UCSD-AML1 (cell line): ENCODE results near the gene TMEM18.

Source experiments
- DNase-seq: peaks from one replicate; lab custom pipeline; 2025; ENCODE audit not compliant: unreplicated experiment; lab: John Stamatoyannopoulos, UW

Gene TMEM18

GRCh38 chr2:623130-623922, 53.9 kb downstream of the TMEM18 start:
- DNase-seq: no peak

- no peak for DNase-seq
These were observed 54.8 kb downstream of the TMEM18 start for GRCh38 chr2:622357-622756.

DNA sequence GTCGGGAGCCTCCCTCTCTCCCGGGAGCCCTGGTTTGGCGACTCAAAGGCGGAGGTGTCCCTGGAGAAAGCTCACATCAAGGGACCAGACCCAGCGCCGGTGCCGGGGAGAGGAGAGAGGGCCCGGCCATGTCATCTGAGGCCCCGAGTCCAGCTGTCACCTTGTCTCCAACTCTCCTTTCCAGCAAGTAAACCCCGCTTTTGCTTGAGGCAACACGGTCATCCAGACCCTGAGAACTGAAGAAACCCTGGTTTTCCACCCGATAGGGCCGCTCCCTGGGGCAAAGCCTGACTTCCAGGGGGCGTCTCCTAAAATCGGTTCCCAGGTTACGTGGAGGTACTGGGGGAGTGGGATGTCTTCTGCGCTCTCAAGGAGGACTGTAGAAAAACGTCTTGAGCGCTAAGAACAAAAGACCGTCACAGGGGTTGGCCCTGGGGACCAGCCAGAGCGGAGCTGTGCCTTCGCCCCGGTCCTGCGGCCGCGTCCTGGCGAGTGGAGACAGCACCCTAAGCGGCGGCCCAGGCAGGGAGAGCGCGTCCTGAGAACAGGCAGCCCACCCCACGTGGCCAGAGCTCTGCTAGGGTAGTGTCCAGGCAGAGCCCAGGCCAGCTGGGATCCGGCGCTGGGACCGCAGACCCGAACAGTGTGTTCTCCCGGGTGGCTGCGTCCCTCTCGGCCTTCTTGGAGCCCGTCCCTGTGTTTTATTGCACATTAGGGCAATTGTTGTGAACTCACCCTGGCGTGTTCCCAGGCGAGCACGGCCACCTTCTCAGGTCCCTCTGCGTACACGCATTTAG, 55.7 kb downstream of the TMEM18 start:
- DNase-seq: no peak

GRCh38 chr2:620471-621302, 56.5 kb downstream of the TMEM18 start:
- no peak for DNase-seq

DNA sequence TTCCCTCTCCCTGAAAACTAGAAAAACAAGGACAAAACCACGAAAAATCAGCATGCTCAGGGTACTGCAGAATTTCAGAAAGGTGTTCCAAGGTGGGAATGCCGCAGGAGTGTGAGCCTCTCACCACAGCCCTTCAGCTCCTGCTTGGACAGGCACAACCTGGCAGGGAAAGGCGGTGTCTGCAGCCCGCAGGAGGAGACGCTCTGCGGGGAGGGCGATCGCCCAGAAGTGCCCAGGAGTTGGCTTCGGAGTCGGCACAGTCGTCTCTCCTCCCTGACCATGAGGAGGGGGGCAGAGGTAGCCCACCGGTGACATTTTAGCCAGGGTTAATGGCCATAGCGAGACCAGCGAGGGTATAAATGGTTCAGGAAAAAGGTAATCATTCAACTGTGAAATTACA, 57.2 kb downstream of the TMEM18 start:
- no peak for DNase-seq

DNA sequence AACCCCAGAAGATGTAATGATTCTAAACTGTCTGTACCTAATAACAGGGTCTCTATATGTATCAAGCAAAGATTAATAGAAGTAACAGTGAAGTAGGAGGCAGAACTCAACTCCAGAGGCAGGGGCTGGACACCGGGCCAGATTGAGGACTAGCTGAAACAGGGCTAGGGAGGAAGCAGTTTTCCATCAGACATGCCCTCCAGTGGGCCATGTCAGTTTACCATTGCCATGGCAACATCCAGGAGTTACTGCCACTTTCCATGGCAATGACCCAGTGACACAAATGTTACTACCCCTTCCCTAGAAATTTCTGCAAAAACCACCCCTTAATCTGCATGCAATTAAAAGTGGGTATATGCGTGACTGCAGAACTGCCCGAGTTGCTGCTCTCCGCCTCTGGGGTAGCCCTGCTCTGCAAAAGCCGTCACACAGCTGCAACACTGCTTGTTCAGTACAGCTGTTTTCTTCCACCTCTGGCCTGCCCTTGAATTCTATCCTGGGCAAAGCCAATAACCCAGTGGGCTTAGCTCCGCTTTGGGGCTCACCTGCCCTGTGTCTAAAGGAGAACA, 58.7 kb downstream of the TMEM18 start:
- DNase-seq: no peak

DNA sequence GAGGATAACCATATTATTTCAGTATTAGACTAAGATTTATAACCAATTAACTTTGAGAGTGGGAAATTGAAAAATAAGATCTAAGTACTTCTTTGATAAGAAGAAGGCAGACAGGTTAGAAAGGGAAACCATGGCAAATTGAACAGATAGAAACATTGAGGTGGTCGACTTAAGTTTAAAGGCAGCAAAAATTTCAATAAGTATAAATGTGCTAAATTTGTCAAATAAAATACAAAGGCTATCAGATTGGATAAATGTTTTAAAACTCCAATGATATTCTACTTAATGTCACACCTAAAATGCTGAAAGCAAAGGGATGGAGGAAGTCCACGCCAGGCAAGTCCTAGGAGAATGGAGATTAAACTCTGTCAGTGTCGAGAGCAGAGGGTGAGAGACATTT, 59.2 kb downstream of the TMEM18 start:
- no peak for DNase-seq
